Tibial nerve (tissue), 3 donors: ENCODE results near the gene FRMD4A.

Experiments used
- CTCF ChIP-seq, 5 experiments: fragments of 200-600 bp in 3 of 5; fragments of 450-650 bp in 2 of 5; sonication (generic) in 3 of 5; IDR thresholded peaks; one replicate each; pipeline ENCODE4 v1.5.1; 2016 to 2019; ENCODE audit warnings: antibody characterized with exemption in 5 of 5, mild to moderate bottlenecking in 3 of 5, moderate library complexity in 2 of 5
- POLR2A ChIP-seq, 2 donors: fragments of 450-650 bp; IDR thresholded peaks; one replicate each; pipeline ENCODE4 v1.6.1; 2017; ENCODE audit warnings: antibody characterized with exemption in 2 of 2, mild to moderate bottlenecking in 2 of 2, moderate library complexity in 2 of 2

DNA sequence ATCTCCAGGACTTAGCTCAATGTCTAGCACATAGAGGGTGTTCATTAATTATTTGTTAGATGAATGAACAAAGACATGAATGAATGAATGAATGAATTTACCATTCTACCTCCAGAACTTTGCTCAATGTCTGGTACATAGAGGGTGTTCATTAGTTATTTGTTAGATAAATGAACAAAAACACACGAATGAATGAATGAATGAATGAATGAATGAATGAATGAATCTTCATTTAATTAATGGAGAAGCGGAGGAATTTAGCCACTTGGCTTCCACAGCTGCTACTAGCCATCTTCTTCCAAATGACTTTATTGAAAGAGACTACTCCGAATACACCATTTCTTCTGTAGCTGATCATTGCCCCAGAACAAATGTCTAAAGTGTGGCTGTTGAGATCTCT, 368.9 kb downstream of the FRMD4A start:
- TF ChIP-seq CTCF (IDR thresholded peaks at IDR 0.05) = no peak
- no peak for TF ChIP-seq POLR2A (IDR thresholded peaks at IDR 0.05)
